ENCODE data around the gene SF3A2.

SF3A2 gene

DNA sequence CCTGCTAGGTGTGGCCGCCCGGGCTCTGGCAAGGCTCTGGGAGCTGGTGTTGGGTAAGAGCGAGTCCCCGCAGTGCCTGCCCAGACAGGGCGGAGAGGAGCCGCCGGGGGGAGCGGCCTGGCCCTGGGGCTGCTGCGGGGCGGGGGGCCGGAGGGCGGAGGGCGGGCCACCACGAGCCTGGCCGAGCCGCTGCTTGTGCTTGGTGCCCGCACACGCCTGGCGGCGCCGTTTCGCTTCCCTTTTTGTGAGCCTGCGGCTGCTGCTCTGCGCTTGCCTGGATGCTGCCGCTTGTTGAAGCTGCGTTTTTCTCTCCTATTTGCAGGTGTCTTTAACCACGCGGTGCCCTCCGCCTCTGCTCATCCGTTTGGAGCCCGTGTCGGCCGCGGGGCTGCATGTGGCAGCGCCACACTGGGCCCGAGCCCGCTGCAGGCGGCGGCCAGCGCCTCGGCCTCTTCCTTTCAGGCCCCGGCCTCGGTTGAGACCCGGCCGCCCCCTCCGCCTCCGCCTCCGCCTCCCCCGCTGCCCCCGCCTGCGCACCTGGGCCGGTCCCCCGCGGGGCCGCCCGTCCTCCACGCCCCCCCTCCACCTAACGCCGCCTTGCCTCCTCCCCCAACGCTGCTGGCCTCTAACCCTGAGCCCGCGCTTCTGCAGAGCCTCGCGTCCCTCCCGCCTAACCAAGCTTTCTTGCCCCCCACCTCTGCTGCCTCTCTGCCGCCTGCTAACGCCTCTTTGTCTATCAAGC lies 9.0 kb upstream of the SF3A2 start:
- DNase-seq, result no peak

GRCh38 chr19:2228157-2229030 lies 8.2 kb upstream of the SF3A2 start:
- no peak for DNase-seq

DNA sequence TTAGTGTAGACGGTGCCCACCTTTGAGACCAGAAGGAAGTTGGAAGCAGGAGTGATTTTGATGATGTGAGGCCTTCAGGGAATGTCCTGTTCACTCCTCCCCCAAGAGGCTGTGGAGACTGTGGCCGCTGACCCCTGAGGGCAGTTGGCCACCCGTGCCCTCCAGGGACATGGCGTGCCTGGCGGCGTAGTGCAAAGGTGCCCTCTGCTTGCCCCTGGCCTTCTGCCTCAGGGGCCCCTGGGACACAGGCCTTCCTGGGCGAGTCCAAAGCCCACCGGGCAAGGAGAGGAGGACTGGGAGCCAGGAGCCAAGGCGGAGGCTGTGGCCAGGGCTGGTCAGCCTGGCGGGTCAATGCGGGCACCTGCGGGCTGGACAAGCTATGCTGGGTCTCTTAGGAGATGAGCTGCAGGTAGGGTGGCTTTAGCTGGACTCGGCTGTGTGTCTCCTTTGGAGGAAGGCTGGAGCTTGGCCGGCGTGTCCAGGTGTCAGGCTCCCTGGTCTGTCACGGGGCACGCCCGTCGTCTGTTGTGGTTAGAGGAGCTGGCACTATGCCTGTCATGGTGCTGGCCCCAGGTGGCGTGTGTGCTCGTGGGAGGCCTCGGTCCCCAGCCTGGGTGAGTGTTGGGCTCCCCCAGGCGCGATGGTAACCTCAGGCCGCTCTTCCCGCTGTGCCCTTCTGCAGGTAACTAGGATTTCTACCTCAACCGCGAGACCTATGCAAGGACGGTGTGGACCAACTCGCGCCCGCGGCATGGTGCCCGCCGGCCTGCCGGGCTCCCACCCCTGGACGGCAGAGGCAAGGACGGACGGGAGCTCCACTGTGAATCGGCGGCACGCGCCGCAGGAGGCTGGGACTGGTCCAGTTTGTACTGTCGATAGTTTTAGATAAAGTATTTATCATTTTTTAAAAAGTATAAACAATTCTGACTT lies 7.3 kb upstream of the SF3A2 start:
- DNase-seq, result no peak

DNA sequence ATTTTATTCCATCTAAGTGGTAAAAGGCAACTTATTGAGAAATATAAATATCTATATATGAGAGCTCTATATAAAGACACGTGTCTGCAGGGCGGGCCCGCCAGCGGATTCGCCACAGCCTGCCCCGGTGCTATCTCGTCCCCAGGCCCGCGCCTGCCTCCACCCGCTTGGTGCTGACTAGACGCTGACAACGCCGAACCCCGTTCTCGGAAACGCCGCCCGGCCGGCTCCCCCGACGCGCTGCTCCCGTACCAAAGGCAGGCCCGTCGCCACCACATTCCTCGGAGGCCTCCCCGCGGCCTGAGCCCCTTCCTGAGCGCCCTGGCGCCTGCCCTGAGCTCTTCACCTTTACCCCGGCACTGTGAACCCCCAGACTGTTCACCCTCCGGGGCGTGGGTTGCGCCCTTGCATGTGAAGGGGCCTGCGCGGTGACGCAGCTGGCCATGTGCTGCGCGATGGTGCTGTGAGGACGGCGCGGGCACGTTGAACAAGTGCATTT lies 6.5 kb upstream of the SF3A2 start:
- no peak for DNase-seq

GRCh38 chr19:2230807-2231533 lies 5.7 kb upstream of the SF3A2 start:
- DNase-seq, result no peak

GRCh38 chr19:2231621-2232221 lies 4.9 kb upstream of the SF3A2 start:
- no peak for DNase-seq

- DNase-seq, result no peak
Observed at GRCh38 chr19:2232286-2233151, 4.1 kb upstream of the SF3A2 start.

- no peak for DNase-seq
Observed at GRCh38 chr19:2233601-2234280, 2.9 kb upstream of the SF3A2 start.

- no peak for DNase-seq
Observed at GRCh38 chr19:2234996-2235380, 1.6 kb upstream of the SF3A2 start.

GRCh38 chr19:2235381-2236063 lies 1.1 kb upstream of the SF3A2 start:
- no peak for DNase-seq

GRCh38 chr19:2236064-2236313 lies 635 bp upstream of the SF3A2 start:
- DNase-seq, result no peak

DNA sequence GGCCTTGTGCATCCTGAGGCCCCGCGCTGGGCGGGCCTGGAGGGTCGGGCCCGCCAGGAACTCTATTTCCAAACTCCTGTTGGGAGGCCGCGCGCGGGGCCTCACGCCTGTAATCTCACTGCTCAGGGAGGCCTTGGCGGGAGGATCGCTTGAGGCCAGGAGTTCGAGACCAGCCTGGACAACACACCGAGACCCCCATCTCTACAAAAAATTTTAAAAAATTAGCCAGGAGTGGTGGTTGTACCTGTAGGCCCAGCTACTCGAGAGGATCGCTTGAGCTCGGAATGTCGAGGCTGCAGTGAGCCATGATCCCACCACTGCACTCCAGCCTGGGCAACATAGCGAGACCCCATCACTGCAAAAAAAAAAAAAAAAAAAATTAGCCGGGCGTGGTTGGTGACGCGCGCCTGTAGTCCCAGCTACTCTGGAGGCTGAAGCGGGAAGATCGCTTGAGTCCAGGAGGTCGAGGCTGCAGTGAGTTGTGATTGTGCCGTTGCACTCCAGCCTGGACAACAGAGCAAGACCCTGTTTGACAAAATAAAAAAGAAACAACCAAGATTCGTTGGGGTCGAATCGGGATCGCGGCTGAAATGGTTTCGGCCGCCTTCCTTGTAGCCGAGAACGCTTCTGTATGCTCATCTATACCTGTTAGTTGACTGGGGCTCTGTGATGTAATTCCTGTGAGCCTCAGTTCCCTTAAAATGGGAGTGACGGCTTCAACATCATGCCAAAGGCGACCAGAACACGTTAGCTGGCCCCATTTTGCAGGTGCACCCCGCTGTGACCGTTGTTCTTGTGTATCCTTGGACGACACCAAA lies 636 bp downstream of the SF3A2 start:
- no peak for DNase-seq

DNA sequence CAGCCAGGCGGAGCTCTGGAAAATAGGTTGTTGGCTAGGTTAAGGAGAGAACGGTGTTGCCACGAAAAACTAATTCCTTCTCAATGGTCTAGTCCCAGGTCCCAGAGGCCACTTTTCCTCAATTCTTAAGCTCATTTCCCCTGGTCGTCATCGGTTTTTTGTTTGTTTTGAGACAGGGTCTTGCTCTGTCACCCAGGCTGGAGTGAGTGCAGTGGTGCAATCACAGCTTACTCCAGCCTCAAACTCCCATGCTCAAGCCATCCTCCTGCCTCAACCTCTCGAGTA lies 1.2 kb downstream of the SF3A2 start:
- no peak for DNase-seq

DNA sequence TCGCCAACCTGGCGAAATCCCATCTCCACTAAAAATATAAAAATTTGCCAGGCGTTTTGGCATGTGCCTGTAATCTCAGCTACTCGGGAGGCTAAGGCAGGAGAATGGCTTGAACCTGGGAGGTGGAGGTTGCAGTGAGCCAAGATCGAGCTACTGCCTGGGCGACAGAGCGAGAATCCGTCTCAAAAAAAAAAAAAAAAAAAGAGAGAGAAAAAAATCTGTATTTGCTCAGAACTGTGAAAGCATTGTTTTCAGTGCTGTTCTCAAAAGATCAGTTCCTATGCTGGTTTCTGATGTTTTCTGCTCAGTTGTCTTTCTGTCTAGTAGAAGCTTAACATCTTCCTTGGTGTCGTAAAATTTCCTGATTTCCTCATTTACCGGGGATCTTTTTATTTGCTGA lies 2.5 kb downstream of the SF3A2 start:
- DNase-seq, result no peak

GRCh38 chr19:2239771-2240770 lies 3.4 kb downstream of the SF3A2 start:
- no peak for DNase-seq

DNA sequence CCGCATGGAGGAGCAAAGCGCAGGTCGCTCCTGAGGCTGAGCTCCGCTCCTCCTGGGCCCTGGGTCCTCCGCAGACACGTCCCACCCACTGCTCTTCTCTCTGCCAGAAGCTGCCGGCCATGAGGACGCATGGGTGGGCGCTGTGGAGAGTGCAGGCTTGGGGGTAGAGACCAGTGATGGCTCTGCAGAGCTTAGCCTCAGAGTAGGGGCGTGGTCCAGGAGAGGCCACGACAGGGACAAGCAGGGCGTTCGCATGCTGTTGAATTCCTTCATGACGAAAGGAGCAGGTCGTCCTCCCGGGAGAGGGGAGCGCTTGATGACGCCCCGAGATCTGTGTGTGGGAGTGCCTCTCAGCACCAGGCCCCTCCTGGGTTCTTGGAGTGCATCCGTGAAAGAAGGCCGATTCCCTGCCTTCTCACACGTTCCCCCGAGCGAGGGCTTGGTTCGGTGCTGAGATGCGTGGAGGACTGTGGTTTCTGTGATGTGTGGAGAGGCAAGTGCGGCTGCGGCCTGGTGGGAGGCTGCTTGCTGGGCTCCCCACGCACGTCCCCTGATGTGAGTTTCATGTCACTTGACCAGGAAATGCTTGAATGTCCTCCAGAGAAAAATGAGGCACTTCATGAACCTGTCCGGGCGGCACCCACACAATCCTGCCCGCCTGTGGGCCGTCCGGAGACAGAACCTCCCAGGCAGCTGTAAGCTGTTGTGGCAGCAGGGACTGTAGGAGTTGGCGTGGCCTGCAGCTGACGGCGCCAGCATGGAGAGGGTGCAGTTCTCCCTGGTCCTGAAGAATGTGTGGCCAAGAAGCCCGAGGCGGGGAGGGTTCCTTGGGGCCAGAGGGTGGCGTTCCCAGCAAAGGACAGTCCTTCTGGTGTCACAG lies 4.5 kb downstream of the SF3A2 start:
- no peak for DNase-seq

DNA sequence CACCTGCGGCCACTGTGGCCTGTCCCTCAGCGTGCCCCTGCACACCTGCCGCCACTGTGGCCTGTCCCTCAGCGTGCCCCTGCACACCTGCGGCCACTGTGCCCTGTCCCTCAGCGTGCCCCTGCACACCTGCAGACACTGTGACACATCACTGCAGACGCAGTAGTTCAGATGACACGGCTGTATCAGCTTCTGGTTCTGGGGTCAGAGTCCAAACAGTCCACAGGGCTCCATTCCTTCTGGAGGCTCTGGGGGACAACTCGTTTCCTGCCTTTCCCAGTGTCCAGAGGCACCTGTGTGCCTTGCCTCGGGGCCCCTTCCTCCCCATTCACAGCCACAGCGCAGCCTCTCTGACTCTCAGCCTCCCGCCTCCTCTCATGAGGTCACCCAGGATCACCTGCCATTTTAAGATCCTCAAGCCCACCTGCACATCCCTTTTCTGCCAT lies 5.5 kb downstream of the SF3A2 start:
- DNase-seq, result no peak

All from activated naive CD4-positive, alpha-beta T cell (primary cell).